ENCODE measurements around the gene CHRNA9. TPM values are rescaled to one million over a fixed set of nuclear protein-coding genes. Genes with fewer than 3 reads are reported as not detected.
A peak's percentile ranks its signal among the peaks of the same experiment; 100 is the strongest.
"Not testable (repeated sequence)": the region's sequence is repeated elsewhere in the genome, so short reads cannot be mapped to it uniquely, and the experiment has no call there.

Gene CHRNA9
- total RNA-seq, 5 donors from 2014 or later (not counting 1 experiment from before 2014, with no cell fraction given): 0.10 to 0.23 (median 0.15) TPM; not detected in 2

- H3K4me1 ChIP-seq (ENCODE audit: control insufficient read depth in 1 of 2, extremely low read depth in 1 of 2, insufficient read depth in 2 of 2, low read length in 2 of 2): peaks cover 27 to 34% of the 10 kb centered on the region in 2 experiments
- peaks cover 0 to 7% (median 0%) of the 10 kb centered on the region in 3 donors for H3K9me3 Mint-ChIP-seq
- POLR2A ChIA-PET: interaction anchor here in 1 of 2 donors (0.6 kb wide), 2 partner anchors 17 to 95 kb away, joined by 3 to 4 read pairs; no protein-coding TSS in a partner anchor
- H3K4me3 Mint-ChIP-seq: no peak overlapping the region
- no peak for DNase-seq
- no peaks in the 10 kb centered on the region for H3K36me3 ChIP-seq (ENCODE audit: control insufficient read depth in 2 of 2, extremely low read depth in 1 of 2, insufficient read depth in 1 of 2, low read length in 1 of 2)
- CTCF ChIA-PET: interaction anchor here (0.8 to 1.3 kb wide), 3 partner anchors 8 to 25 kb away, joined by 3 to 4 read pairs (median 3); no protein-coding TSS in a partner anchor
- peaks cover 3 to 66% (median 55%) of the 10 kb centered on the region in 3 donors for H3K4me1 Mint-ChIP-seq
- no peaks in the 10 kb centered on the region for H3K36me3 Mint-ChIP-seq
- WGBS (ENCODE audit: insufficient coverage): no CpG with 5 or more reads among the region's 2 CpGs
- no peaks in the 10 kb centered on the region for H3K27me3 ChIP-seq (replicated peaks in 1 of 2; ENCODE audit: control insufficient read depth in 2 of 2, extremely low read depth in 1 of 2, insufficient read depth in 2 of 2, low read length in 1 of 2)
- H3K9me3 ChIP-seq: no peaks in the 10 kb centered on the region
- no peak overlapping the region for H3K4me3 ChIP-seq (ENCODE audit: control insufficient read depth in 1 of 2, extremely low read depth in 1 of 2, low read length in 1 of 2)
- H3K27ac ChIP-seq (ENCODE audit: low read length): no peak overlapping the region
- H3K27ac Mint-ChIP-seq: peak overlapping the region; percentile 47 to 68
- ATAC-seq (replicated peaks in 1 of 4): no peak
- no peaks in the 10 kb centered on the region for H3K27me3 Mint-ChIP-seq
Measured at GRCh38 chr4:40292313-40292759, 42.8 kb upstream of the CHRNA9 start.

- H3K27me3 Mint-ChIP-seq: no peaks in the 10 kb centered on the region
- Histone ChIP-seq H3K27me3 (replicated peaks in 1 of 2; ENCODE audit: control insufficient read depth in 2 of 2, extremely low read depth in 1 of 2, insufficient read depth in 2 of 2, low read length in 1 of 2) (no peaks in the 10 kb centered on the region), H3K9me3 (no peaks in the 10 kb centered on the region), H3K36me3 (ENCODE audit: control insufficient read depth in 2 of 2, extremely low read depth in 1 of 2, insufficient read depth in 1 of 2, low read length in 1 of 2) (no peaks in the 10 kb centered on the region), H3K27ac (ENCODE audit: low read length) (no peak overlapping the region), H3K4me1 (ENCODE audit: control insufficient read depth in 1 of 2, extremely low read depth in 1 of 2, insufficient read depth in 2 of 2, low read length in 2 of 2) (peaks cover 37 to 39% of the 10 kb centered on the region in 2 experiments), H3K4me3 (ENCODE audit: control insufficient read depth in 1 of 2, extremely low read depth in 1 of 2, low read length in 1 of 2) (no peak overlapping the region)
- no peak for ATAC-seq (replicated peaks in 1 of 4)
- peaks cover 0 to 7% (median 0%) of the 10 kb centered on the region in 3 donors for H3K9me3 Mint-ChIP-seq
- ChIA-PET CTCF (no interaction called here), POLR2A (no interaction called here)
- WGBS (ENCODE audit: insufficient coverage): 100% methylated on average over 1 of the region's 1 CpG
- no peak for DNase-seq
- no peaks in the 10 kb centered on the region for H3K36me3 Mint-ChIP-seq
- no peak overlapping the region for H3K27ac Mint-ChIP-seq
- H3K4me3 Mint-ChIP-seq: no peak overlapping the region
- H3K4me1 Mint-ChIP-seq: peaks cover 19 to 66% (median 54%) of the 10 kb centered on the region in 3 donors
Measured at GRCh38 chr4:40294339-40294738, 40.8 kb upstream of the CHRNA9 start.

GRCh38 chr4:40295030-40295429 lies 40.1 kb upstream of the CHRNA9 start:
- H3K9me3 ChIP-seq; H3K27ac Mint-ChIP-seq; H3K36me3 Mint-ChIP-seq; H3K36me3 ChIP-seq (ENCODE audit: control insufficient read depth in 2 of 2, extremely low read depth in 1 of 2, insufficient read depth in 1 of 2, low read length in 1 of 2); H3K27me3 Mint-ChIP-seq; H3K9me3 Mint-ChIP-seq; CTCF ChIA-PET; H3K4me3 Mint-ChIP-seq; ATAC-seq (replicated peaks in 1 of 4); DNase-seq; H3K4me3 ChIP-seq (ENCODE audit: control insufficient read depth in 1 of 2, extremely low read depth in 1 of 2, low read length in 1 of 2); POLR2A ChIA-PET; H3K27me3 ChIP-seq (replicated peaks in 1 of 2; ENCODE audit: control insufficient read depth in 2 of 2, extremely low read depth in 1 of 2, insufficient read depth in 2 of 2, low read length in 1 of 2): not testable (repeated sequence)
- Histone ChIP-seq H3K27ac (ENCODE audit: low read length) (peak overlapping the region; percentile 52), H3K4me1 (ENCODE audit: control insufficient read depth in 1 of 2, extremely low read depth in 1 of 2, insufficient read depth in 2 of 2, low read length in 2 of 2) (peaks cover 37 to 39% of the 10 kb centered on the region in 2 experiments)
- H3K4me1 Mint-ChIP-seq: peaks cover 24 to 65% (median 54%) of the 10 kb centered on the region in 3 donors

- Histone ChIP-seq H3K9me3 (no peaks in the 10 kb centered on the region), H3K4me3 (ENCODE audit: control insufficient read depth in 1 of 2, extremely low read depth in 1 of 2, low read length in 1 of 2) (no peak overlapping the region), H3K27ac (ENCODE audit: low read length) (peak overlapping the region; percentile 52), H3K36me3 (ENCODE audit: control insufficient read depth in 2 of 2, extremely low read depth in 1 of 2, insufficient read depth in 1 of 2, low read length in 1 of 2) (no peaks in the 10 kb centered on the region), H3K4me1 (ENCODE audit: control insufficient read depth in 1 of 2, extremely low read depth in 1 of 2, insufficient read depth in 2 of 2, low read length in 2 of 2) (peaks cover 37 to 41% of the 10 kb centered on the region in 2 experiments), H3K27me3 (replicated peaks in 1 of 2; ENCODE audit: control insufficient read depth in 2 of 2, extremely low read depth in 1 of 2, insufficient read depth in 2 of 2, low read length in 1 of 2) (no peaks in the 10 kb centered on the region)
- ChIA-PET CTCF (interaction anchor here in 1 of 2 donors (1.1 kb wide), 1 partner anchor 12 kb away, joined by 4 read pairs; no protein-coding TSS in a partner anchor), POLR2A (no interaction called here)
- H3K27ac Mint-ChIP-seq: no peak overlapping the region
- ATAC-seq (replicated peaks in 1 of 4) (no peak), DNase-seq (no peak)
- 93% methylated on average over 4 of the region's 4 CpGs for WGBS (ENCODE audit: insufficient coverage)
- H3K4me1 Mint-ChIP-seq: peaks cover 30 to 65% (median 54%) of the 10 kb centered on the region in 3 donors
- H3K9me3 Mint-ChIP-seq: peaks cover 0 to 7% (median 0%) of the 10 kb centered on the region in 3 donors
- H3K27me3 Mint-ChIP-seq: no peaks in the 10 kb centered on the region
- H3K4me3 Mint-ChIP-seq: no peak overlapping the region
- H3K36me3 Mint-ChIP-seq: no peaks in the 10 kb centered on the region
Measured at GRCh38 chr4:40295572-40295971, 39.6 kb upstream of the CHRNA9 start.

GRCh38 chr4:40299126-40299525 lies 36.0 kb upstream of the CHRNA9 start:
- POLR2A ChIA-PET: no interaction called here
- WGBS (ENCODE audit: insufficient coverage): 100% methylated on average over 1 of the region's 6 CpGs
- no peaks in the 10 kb centered on the region for H3K9me3 Mint-ChIP-seq
- peak overlapping the region; percentile 76 for H3K27ac ChIP-seq (ENCODE audit: low read length)
- ATAC-seq (replicated peaks in 1 of 4) (no peak), DNase-seq (no peak)
- peaks cover 55 to 69% (median 64%) of the 10 kb centered on the region in 3 donors for H3K4me1 Mint-ChIP-seq
- CTCF ChIA-PET: interaction anchor here (0.5 to 1.1 kb wide), 4 partner anchors 9 to 144 kb away, joined by 3 to 4 read pairs (median 4); no protein-coding TSS in a partner anchor
- H3K4me3 ChIP-seq (ENCODE audit: control insufficient read depth in 1 of 2, extremely low read depth in 1 of 2, low read length in 1 of 2): no peak overlapping the region
- no peaks in the 10 kb centered on the region for H3K36me3 Mint-ChIP-seq
- no peaks in the 10 kb centered on the region for H3K27me3 Mint-ChIP-seq
- no peaks in the 10 kb centered on the region for H3K36me3 ChIP-seq (ENCODE audit: control insufficient read depth in 2 of 2, extremely low read depth in 1 of 2, insufficient read depth in 1 of 2, low read length in 1 of 2)
- peak overlapping the region; percentile 97 to 98 for H3K27ac Mint-ChIP-seq
- H3K9me3 ChIP-seq: no peaks in the 10 kb centered on the region
- H3K27me3 ChIP-seq (replicated peaks in 1 of 2; ENCODE audit: control insufficient read depth in 2 of 2, extremely low read depth in 1 of 2, insufficient read depth in 2 of 2, low read length in 1 of 2): no peaks in the 10 kb centered on the region
- H3K4me1 ChIP-seq (ENCODE audit: control insufficient read depth in 1 of 2, extremely low read depth in 1 of 2, insufficient read depth in 2 of 2, low read length in 2 of 2): peaks cover 57 to 67% of the 10 kb centered on the region in 2 experiments
- no peak overlapping the region for H3K4me3 Mint-ChIP-seq

- Histone ChIP-seq H3K9me3 (no peaks in the 10 kb centered on the region), H3K4me1 (ENCODE audit: control insufficient read depth in 1 of 2, extremely low read depth in 1 of 2, insufficient read depth in 2 of 2, low read length in 2 of 2) (peaks cover 62 to 74% of the 10 kb centered on the region in 2 experiments), H3K27ac (ENCODE audit: low read length) (peak overlapping the region; percentile 76), H3K4me3 (ENCODE audit: control insufficient read depth in 1 of 2, extremely low read depth in 1 of 2, low read length in 1 of 2) (peak overlapping the region in 1 of 2 donors; percentile 32), H3K36me3 (ENCODE audit: control insufficient read depth in 2 of 2, extremely low read depth in 1 of 2, insufficient read depth in 1 of 2, low read length in 1 of 2) (no peaks in the 10 kb centered on the region), H3K27me3 (replicated peaks in 1 of 2; ENCODE audit: control insufficient read depth in 2 of 2, extremely low read depth in 1 of 2, insufficient read depth in 2 of 2, low read length in 1 of 2) (no peaks in the 10 kb centered on the region)
- H3K36me3 Mint-ChIP-seq: no peaks in the 10 kb centered on the region
- WGBS (ENCODE audit: insufficient coverage): no CpG with 5 or more reads among the region's 3 CpGs
- DNase-seq (no peak), ATAC-seq (replicated peaks in 1 of 4) (no peak)
- ChIA-PET CTCF (interaction anchor here (0.8 to 1.8 kb wide), 4 partner anchors 10 to 69 kb away, joined by 3 to 7 read pairs (median 3); no protein-coding TSS in a partner anchor), POLR2A (no interaction called here)
- H3K27me3 Mint-ChIP-seq: no peaks in the 10 kb centered on the region
- H3K4me1 Mint-ChIP-seq: peaks cover 61 to 75% (median 71%) of the 10 kb centered on the region in 3 donors
- peak overlapping the region in 1 of 3 donors; percentile 78 for H3K4me3 Mint-ChIP-seq
- H3K9me3 Mint-ChIP-seq: peaks cover 4 to 6% (median 4%) of the 10 kb centered on the region in 3 donors
- H3K27ac Mint-ChIP-seq: peak overlapping the region; percentile 98 to 100
Measured at GRCh38 chr4:40299811-40300292, 35.3 kb upstream of the CHRNA9 start.
